ENCODE results near the gene HEATR5A. TPM values are rescaled to one million over a fixed set of nuclear protein-coding genes. Genes with fewer than 3 reads are reported as not detected.
"Not testable (repeated sequence)": the region's sequence is repeated elsewhere in the genome, so short reads cannot be mapped to it uniquely, and the experiment has no call there.

Gene HEATR5A
- total RNA-seq, 1 experiment from 2014 or later, result 12.7 TPM

GRCh38 chr14:31465111-31465510 is 44.8 kb upstream of the HEATR5A start:
- no peaks in the 10 kb centered on the region for H3K9me2 ChIP-seq (replicated peaks; ENCODE audit: low read length)
- no peak overlapping the region for H3K4me3 ChIP-seq (ENCODE audit: low read length)
- H3F3A ChIP-seq (ENCODE audit: low read length, unreplicated experiment), result no peaks in the 10 kb centered on the region
- no peaks in the 10 kb centered on the region for H3K36me3 ChIP-seq (ENCODE audit: low read depth, low read length)
- H2AFZ ChIP-seq (ENCODE audit: low read length), result no peak overlapping the region
- H3K27me3 ChIP-seq (ENCODE audit: low read length), result no peaks in the 10 kb centered on the region
- H3K27ac ChIP-seq (ENCODE audit: low read length), result no peak overlapping the region
- TF ChIP-seq, protein P1, sequence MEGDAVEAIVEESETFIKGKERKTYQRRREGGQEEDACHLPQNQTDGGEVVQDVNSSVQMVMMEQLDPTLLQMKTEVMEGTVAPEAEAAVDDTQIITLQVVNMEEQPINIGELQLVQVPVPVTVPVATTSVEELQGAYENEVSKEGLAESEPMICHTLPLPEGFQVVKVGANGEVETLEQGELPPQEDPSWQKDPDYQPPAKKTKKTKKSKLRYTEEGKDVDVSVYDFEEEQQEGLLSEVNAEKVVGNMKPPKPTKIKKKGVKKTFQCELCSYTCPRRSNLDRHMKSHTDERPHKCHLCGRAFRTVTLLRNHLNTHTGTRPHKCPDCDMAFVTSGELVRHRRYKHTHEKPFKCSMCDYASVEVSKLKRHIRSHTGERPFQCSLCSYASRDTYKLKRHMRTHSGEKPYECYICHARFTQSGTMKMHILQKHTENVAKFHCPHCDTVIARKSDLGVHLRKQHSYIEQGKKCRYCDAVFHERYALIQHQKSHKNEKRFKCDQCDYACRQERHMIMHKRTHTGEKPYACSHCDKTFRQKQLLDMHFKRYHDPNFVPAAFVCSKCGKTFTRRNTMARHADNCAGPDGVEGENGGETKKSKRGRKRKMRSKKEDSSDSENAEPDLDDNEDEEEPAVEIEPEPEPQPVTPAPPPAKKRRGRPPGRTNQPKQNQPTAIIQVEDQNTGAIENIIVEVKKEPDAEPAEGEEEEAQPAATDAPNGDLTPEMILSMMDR (conservative IDR thresholded peaks at IDR 0.05; ENCODE audit: low read depth, low read length), result no peak
- no peak for TF ChIP-seq EZH2phosphoT487 (IDR thresholded peaks at IDR 0.05; ENCODE audit: borderline replicate concordance, low read length)
- TF ChIP-seq EZH2 (IDR thresholded peaks at IDR 0.05; ENCODE audit: low read length, unreplicated experiment), result no peak
- ChIA-PET POLR2A (ENCODE audit: unreplicated experiment) (no interaction called here), CTCF (no interaction called here)
- H3K9me3 ChIP-seq (ENCODE audit: low read length), result no peaks in the 10 kb centered on the region
- no peaks in the 10 kb centered on the region for H4K20me1 ChIP-seq (ENCODE audit: low read length)
- H3K4me2 ChIP-seq (ENCODE audit: low read length), result no peak overlapping the region
- H3K79me2 ChIP-seq (ENCODE audit: low read length), result no peaks in the 10 kb centered on the region
- DNase-seq, result no peak
- no TSS peak for BruUV-seq (replicated peaks)
- no peaks in the 10 kb centered on the region for H3K4me1 ChIP-seq (ENCODE audit: insufficient read depth, low read length)
- ATAC-seq, result no peak; the same call in 1 of the 2 replicates
- intact Hi-C loops (cut with micrococcal nuclease), result no loop called here
- H3K9ac ChIP-seq (ENCODE audit: low read length), result no peak overlapping the region

GRCh38 chr14:31462450-31462849 is 42.1 kb upstream of the HEATR5A start:
- H4K20me1 ChIP-seq (ENCODE audit: low read length); H3K27ac ChIP-seq (ENCODE audit: low read length); H3K4me1 ChIP-seq (ENCODE audit: insufficient read depth, low read length); H3K4me3 ChIP-seq (ENCODE audit: low read length); H3K9me3 ChIP-seq (ENCODE audit: low read length); H3K9me2 ChIP-seq (replicated peaks; ENCODE audit: low read length); H3F3A ChIP-seq (ENCODE audit: low read length, unreplicated experiment); H3K36me3 ChIP-seq (ENCODE audit: low read depth, low read length); H3K9ac ChIP-seq (ENCODE audit: low read length); H3K79me2 ChIP-seq (ENCODE audit: low read length); ATAC-seq; POLR2A ChIA-PET (ENCODE audit: unreplicated experiment); DNase-seq; H3K4me2 ChIP-seq (ENCODE audit: low read length); intact Hi-C loops (cut with micrococcal nuclease); H3K27me3 ChIP-seq (ENCODE audit: low read length); H2AFZ ChIP-seq (ENCODE audit: low read length); BruUV-seq (replicated peaks): not testable (repeated sequence)
- CTCF ChIA-PET, result interaction anchor here (0.7 kb wide), 1 partner anchor 1007 kb away, joined by 5 read pairs; no protein-coding TSS in a partner anchor

DNA sequence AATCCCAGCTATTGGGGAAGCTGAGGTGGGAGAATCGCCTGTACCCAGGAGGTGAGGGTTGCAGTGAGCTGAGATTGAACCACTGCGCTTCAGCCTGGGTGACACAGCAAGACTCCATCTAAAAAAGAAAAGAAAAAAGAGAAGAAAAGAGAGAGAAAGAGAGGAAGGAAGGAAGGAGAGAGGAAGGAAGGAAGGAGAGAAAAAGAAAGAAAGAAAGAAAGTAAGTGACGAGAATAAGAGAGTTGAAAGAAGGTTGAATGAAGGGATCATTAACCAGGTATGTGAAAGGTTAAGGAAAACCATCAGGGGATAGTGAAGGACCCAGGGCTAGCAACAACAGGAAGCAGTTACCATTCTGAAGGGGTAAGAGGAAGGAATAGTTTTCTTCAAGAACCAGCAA is 41.2 kb upstream of the HEATR5A start:
- Histone ChIP-seq H3K4me3 (ENCODE audit: low read length) (no peak overlapping the region), H3K79me2 (ENCODE audit: low read length) (peaks cover 5% of the 10 kb centered on the region), H3K4me2 (ENCODE audit: low read length) (no peak overlapping the region), H3K36me3 (ENCODE audit: low read depth, low read length) (no peaks in the 10 kb centered on the region), H3K4me1 (ENCODE audit: insufficient read depth, low read length) (peaks cover 9% of the 10 kb centered on the region), H3K27ac (ENCODE audit: low read length) (no peak overlapping the region), H3F3A (ENCODE audit: low read length, unreplicated experiment) (no peaks in the 10 kb centered on the region), H4K20me1 (ENCODE audit: low read length) (no peaks in the 10 kb centered on the region), H3K9ac (ENCODE audit: low read length) (no peak overlapping the region), H3K27me3 (ENCODE audit: low read length) (no peaks in the 10 kb centered on the region), H3K9me2 (replicated peaks; ENCODE audit: low read length) (no peaks in the 10 kb centered on the region), H3K9me3 (ENCODE audit: low read length) (no peaks in the 10 kb centered on the region), H2AFZ (ENCODE audit: low read length) (no peak overlapping the region)
- ChIA-PET POLR2A (ENCODE audit: unreplicated experiment) (no interaction called here), CTCF (no interaction called here)
- BruUV-seq (replicated peaks), result no TSS peak
- ATAC-seq, result no peak
- DNase-seq, result no peak
- intact Hi-C loops (cut with micrococcal nuclease), result no loop called here
- TF ChIP-seq, protein P1 (conservative IDR thresholded peaks at IDR 0.05; ENCODE audit: low read depth, low read length), result no peak
- TF ChIP-seq EZH2phosphoT487 (IDR thresholded peaks at IDR 0.05; ENCODE audit: borderline replicate concordance, low read length) (no peak), EZH2 (IDR thresholded peaks at IDR 0.05; ENCODE audit: low read length, unreplicated experiment) (no peak)

All from PC-3 (cell line).